ENCODE results near the gene FAM184A.

DNA sequence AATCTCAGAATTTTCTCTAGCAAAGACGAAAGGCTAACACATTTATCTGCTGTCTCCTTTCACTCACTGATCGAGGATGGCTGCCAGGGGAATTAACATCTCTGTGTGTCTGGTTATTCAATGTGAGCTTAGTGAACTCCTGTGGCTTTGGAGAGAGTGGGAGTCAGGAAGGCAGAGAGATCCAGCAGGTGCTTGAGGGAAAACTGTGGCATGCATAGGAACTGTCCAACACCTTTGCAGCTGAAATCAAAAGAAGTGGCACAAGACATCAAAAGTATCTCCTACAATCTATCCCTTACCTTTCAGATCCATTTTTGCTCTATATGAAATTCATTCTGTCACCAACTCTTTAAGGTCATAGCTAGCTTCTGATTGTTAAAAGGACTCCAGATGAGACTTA is 11.8 kb upstream of the FAM184A start:
- TF ChIP-seq, protein P1, sequence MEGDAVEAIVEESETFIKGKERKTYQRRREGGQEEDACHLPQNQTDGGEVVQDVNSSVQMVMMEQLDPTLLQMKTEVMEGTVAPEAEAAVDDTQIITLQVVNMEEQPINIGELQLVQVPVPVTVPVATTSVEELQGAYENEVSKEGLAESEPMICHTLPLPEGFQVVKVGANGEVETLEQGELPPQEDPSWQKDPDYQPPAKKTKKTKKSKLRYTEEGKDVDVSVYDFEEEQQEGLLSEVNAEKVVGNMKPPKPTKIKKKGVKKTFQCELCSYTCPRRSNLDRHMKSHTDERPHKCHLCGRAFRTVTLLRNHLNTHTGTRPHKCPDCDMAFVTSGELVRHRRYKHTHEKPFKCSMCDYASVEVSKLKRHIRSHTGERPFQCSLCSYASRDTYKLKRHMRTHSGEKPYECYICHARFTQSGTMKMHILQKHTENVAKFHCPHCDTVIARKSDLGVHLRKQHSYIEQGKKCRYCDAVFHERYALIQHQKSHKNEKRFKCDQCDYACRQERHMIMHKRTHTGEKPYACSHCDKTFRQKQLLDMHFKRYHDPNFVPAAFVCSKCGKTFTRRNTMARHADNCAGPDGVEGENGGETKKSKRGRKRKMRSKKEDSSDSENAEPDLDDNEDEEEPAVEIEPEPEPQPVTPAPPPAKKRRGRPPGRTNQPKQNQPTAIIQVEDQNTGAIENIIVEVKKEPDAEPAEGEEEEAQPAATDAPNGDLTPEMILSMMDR (IDR thresholded peaks at IDR 0.05), result no peak
- TF ChIP-seq POLR2AphosphoS5 (IDR thresholded peaks at IDR 0.05; ENCODE audit: low read depth, low read length) (no peak), TCF7L2 (IDR thresholded peaks at IDR 0.05; ENCODE audit: low read depth, low read length) (no peak), SIN3A (IDR thresholded peaks at IDR 0.05; ENCODE audit: borderline replicate concordance, insufficient read depth, low read depth, low read length) (no peak)
- TF ChIP-seq, protein P2, sequence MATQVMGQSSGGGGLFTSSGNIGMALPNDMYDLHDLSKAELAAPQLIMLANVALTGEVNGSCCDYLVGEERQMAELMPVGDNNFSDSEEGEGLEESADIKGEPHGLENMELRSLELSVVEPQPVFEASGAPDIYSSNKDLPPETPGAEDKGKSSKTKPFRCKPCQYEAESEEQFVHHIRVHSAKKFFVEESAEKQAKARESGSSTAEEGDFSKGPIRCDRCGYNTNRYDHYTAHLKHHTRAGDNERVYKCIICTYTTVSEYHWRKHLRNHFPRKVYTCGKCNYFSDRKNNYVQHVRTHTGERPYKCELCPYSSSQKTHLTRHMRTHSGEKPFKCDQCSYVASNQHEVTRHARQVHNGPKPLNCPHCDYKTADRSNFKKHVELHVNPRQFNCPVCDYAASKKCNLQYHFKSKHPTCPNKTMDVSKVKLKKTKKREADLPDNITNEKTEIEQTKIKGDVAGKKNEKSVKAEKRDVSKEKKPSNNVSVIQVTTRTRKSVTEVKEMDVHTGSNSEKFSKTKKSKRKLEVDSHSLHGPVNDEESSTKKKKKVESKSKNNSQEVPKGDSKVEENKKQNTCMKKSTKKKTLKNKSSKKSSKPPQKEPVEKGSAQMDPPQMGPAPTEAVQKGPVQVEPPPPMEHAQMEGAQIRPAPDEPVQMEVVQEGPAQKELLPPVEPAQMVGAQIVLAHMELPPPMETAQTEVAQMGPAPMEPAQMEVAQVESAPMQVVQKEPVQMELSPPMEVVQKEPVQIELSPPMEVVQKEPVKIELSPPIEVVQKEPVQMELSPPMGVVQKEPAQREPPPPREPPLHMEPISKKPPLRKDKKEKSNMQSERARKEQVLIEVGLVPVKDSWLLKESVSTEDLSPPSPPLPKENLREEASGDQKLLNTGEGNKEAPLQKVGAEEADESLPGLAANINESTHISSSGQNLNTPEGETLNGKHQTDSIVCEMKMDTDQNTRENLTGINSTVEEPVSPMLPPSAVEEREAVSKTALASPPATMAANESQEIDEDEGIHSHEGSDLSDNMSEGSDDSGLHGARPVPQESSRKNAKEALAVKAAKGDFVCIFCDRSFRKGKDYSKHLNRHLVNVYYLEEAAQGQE (IDR thresholded peaks at IDR 0.05; ENCODE audit: insufficient read depth in 1 of 2, low read depth in 2 of 2, low read length in 1 of 2), result peak; percentile 79 to 81
